CD4-positive, alpha-beta T cell treated with Interleukin-17A for 1 hour (primary cell): ENCODE data around the gene RAB1B.
A peak's percentile ranks its signal among the peaks of the same experiment; 100 is the strongest.
"Not testable (repeated sequence)": the region's sequence is repeated elsewhere in the genome, so short reads cannot be mapped to it uniquely, and the experiment has no call there.

ENCODE experiments used
- DNase-seq: peaks from one replicate; pipeline ENCODE4 v3.0.0-alpha.2; 2020

Gene RAB1B

DNA sequence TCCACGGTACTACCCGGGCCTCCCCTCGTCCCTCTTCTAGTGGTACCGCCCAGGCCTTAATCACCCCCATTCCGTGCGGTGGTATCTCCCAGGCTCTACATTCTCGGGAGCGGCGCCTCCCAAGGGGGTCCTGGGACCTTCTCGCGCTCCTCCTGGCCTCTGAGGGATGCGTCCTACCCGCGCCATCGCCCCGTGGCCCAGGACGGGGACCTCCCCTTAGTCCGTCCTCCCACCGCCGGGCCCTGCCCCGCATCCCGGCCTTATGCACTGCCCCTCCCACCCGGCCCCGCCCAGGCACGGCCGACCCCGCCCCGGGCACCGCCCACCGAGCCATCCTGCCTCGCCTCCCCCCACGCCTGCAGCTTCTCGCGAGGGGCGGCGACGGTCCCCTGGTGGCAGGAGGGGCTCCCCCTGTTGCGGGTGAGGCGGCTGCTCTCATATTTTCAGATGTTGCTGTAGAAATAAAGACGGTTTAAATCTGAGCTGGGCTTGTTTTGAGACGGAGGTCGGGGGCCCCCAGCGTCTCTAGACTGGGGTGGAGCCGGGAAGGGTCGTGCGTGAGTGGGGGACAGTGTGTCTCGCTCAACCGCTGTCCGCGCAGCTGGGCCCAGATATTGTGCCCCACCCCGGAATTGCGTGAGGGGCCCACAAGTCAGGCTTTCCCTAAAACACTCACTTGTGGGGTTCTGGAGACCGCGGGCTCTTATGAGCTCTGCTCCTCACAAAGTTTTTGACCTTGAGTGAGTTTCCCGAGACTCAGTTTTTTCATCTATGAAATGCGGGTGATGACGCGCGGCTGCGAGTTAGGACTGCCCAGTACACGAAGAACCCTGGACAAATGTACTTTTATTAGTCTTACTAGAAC, 828 bp upstream of the RAB1B start:
- peak; percentile 90 for DNase-seq

DNA sequence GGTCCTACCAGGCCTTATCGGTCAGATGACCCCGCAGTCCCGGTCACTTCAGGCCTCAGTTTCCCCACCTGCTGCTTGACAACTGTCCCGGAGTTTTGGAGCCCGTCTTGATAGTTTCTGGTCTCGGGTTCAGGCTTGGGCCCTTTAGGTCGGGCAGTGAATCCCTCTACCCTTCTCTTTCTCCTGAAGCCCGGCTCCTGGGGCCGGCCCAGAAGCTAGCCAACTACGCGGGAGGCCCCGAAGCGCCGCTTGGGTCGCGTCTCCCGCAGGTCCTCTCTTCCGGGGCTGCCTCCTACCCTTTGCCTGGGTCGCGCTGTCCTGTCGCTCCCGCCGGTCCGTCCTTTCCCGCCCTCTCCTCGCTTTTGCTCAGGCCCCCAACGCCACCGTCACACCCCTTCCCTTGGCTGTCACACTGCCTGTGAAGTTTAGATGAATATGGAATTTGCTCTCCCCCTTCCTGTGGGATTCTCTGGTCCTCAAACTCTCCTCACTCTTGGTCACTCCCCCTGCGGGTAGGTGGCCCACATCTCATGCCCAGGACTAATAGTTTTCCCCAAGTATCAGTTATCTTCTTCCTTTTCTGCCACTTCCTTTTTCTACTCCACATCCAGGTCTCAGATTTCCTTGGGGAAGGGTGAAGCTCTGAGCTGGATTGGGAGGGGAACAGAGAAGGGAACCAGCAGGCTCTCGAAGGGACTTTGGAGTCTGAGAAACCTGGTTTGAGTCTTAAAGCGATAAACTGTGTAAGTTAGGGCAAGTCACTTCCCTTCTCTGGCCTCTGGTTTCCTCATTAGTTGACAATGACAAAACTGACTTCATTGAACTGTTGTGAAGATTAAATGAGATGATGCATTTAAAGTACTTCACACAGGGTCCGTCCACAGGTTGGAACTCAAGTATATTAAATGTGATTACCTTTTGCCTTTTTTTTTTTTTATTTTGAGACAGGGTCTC, 790 bp downstream of the RAB1B start:
- DNase-seq = peak; percentile 36

GRCh38 chr11:66271816-66272215, 3.4 kb downstream of the RAB1B start:
- DNase-seq = no peak

- DNase-seq = peak; percentile 63
These were observed 4.2 kb downstream of the RAB1B start for GRCh38 chr11:66272596-66272995.

- no peak for DNase-seq
These were observed 5.8 kb downstream of the RAB1B start for GRCh38 chr11:66274219-66274618.

DNA sequence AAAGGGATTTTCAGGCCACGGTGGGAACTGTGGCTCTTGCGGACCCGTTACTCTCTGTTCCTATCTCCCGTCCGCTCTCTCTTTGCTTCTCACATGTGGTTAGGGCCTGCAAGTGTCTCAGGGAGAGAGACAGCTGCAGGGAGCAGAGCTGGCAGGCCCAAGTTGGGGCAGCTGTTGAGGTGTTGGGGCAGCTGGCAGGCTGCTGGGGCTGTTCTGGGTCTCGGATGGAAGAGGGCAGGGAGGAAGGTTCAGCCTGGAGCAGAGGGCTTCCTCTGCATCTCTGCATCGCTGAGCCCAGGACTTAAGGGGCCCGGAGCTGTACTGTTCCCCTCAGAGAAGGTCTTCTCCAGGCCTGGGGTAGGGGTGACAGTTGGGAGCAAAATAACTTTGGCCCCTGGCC, 7.0 kb downstream of the RAB1B start:
- DNase-seq = no peak

- DNase-seq = no peak
These were observed 7.7 kb downstream of the RAB1B start for GRCh38 chr11:66275984-66276612.

- not testable (repeated sequence) for DNase-seq
These were observed 8.2 kb downstream of the RAB1B start for GRCh38 chr11:66276619-66277018.

- DNase-seq = not testable (repeated sequence)
These were observed 8.6 kb downstream of the RAB1B start for GRCh38 chr11:66277064-66277463.

GRCh38 chr11:66277471-66278362, 9.3 kb downstream of the RAB1B start, which contains the start of gene CNIH2:
Gene CNIH2, plus strand, starts transcription at chr11:66278175. Its CDS starts 282 bp downstream, at chr11:66278457.
- peak; percentile 53 for DNase-seq

- DNase-seq = peak; percentile 72
These were observed 10.1 kb downstream of the RAB1B start for GRCh38 chr11:66278363-66279091.

DNA sequence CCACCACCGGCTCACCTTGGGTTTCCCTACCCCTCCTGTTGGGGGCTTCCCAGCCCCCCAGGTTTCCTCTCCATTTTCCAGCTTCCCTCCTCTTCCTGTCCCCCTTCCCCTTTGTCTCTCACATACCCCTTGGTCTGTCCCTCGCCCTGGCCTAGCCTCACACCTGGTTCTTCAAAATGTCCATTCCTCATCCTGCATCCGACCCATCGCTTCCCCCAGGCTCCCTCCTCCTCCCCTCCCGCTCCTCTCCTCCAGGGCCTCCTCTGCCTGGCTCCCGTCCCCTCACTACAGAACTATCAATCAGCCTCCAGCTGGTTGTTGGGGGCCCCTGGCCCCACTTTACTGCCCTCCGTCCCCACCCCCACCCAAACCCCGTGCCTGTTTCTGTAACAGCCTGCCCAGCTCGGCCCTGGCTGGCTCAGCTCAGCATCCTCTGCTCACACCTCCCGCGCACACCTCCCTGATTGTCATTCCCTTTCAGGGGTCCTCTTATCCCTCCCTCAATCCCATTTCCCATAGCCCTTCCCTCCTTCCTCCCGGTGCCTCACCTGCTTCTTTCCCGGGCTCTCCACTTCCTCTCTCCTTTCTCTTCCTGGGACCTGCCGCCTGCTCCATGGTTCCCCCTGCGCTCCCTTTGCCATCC, 10.8 kb downstream of the RAB1B start:
- DNase-seq = no peak

DNA sequence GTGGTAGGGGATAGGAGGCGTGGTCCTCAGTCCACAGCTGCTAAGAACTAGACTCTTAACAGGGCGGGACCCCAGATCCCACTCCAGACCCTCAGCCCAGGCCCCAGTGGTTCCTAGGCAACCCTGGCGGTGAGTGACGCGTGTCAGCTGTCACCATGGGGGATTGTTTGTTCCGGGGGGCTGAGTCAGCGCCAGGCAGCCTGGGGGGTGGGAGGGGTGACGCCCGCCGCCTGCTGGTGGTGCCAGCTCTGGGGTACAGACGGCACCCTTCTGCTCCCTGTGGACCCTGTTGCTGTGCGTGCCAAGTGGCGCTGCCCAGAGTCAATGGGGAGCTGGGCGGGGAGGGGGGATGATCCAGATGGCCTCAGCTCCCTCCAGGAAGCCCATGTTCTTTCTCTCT, 12.0 kb downstream of the RAB1B start:
- DNase-seq = no peak

DNA sequence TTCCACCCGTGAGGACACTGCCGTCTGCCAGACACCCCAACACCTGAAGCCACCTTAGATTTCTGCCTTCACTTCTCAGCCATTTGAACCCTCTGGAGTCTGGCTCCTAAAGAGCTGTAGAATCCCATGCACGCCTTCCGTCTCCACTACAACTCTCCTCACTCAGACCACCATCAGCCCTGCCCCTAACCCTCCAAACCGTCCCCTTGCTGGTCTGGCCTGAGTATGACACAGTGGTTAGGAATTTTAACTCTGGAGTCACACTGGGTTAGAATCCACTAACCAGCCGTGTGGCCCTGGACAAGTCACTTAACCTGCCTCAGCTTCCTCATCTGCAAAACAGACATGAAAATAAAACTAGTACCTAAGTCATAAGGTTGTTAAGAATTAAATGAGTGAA, 12.6 kb downstream of the RAB1B start:
- DNase-seq = no peak

GRCh38 chr11:66281776-66282467, 13.5 kb downstream of the RAB1B start:
- no peak for DNase-seq

DNA sequence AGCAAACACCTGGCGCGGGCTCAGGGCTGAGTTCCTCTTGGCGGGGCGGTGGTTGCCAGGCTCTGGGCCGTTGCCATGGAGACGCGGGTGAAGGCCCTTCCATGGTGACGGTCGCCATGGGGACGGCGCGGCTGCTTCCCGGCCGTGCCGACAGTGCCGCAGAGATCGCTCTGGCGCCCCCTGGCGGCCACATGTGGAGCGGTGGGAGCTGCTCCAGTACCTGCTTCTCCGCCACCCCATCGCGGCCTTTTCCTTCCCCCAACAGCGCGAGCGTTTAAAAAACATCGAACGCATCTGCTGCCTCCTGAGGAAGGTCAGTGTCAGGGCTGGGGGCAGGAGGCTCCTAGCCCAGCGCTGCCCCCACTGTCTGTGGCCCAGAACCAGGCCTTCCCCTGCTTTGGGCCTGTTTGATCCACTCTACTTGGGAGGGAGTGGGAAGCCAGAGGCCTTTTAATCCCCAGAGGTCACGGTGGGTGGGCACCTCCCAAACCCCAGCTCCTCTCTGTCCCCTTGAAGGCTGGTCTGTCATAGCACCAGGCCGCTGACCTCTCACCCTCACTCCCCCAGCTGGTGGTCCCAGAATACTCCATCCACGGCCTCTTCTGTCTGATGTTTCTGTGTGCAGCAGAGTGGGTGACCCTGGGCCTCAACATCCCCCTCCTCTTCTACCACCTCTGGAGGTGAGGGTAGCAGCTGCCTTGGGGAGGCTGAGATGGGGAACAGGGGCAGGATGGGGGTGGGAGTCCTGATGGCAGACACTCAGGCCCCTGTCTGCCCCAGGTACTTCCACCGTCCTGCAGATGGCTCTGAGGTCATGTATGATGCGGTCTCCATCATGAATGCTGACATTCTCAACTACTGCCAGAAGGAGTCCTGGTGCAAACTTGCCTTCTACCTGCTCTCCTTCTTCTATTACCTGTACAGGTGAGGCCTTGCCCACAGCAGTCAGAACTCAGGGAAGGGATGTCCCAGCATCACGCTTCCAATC, 14.3 kb downstream of the RAB1B start:
- DNase-seq = peak; percentile 98

DNA sequence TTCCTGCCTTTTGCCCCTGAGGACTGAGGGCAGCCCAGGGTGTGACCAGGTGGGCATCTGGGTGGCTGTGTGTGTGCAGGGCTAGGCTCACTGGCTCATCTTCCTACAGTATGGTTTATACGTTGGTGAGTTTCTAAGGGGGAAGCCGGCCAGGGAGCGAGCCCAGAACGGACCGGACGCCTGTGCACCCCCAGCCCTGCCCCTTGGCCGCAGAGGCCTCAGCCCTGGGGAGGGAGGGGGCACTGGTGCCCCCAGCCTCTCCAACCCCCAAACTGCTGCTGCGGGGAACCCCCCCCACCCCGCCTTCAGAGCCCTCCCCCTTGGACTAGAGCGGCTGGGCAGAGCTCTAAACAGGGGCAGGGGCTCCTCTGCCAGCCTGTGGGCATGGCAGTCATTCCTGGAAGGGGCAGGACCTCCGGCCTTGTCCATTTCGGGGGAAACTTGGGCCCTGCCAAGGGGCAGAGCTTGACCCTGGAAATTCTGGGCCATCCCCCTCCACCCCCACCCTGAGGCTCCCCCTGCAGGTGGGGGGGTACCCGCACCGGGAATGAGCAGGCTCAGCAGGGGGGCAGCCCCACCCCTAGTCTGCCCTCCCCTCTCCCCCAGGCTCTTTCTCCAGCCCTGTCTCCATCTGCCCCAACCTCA, 15.1 kb downstream of the RAB1B start:
- no peak for DNase-seq

DNA sequence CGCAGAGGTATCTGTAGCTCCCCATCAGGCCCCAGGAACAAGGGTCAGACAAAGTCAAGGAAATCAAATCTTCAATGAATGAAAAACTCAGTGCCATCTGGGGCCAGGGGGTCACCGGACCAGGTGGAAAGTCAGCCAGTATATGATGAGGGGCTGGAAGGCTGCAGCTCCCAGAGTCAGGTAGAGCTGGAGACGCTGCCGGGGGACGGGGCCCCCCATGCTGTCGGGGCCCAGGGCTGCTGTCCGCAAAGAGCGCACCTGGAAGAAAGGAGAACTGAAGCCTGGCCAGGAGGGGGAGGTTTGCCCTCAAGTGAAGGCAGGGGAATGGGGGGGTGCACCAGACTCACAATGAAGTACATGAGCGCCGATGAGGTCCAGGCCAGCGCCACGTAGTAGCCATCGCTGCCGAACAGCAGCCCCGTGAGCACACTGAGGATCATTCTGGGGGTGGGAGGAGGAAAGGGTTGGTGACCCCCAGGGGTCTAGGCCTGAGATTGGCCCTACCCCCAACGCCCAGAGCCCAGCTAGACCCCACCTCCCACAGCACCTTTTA, 16.2 kb downstream of the RAB1B start:
- DNase-seq = no peak
